Stimulated activated CD4-positive, alpha-beta T cell treated with anti-CD3 and anti-CD28 coated beads, TNF-alpha, amount 100 ng/mL, for 48 hours (primary cell): ENCODE measurements around the gene KLF9.

Experiments used
- DNase-seq, 3 donors: peaks; one replicate each; pipeline ENCODE4 v3.0.0-alpha.2; 2020; ENCODE audit warnings: low read depth in 3 of 3

Gene KLF9

GRCh38 chr9:70367305-70367930, 47.0 kb downstream of the KLF9 start:
- no peak for DNase-seq

DNA sequence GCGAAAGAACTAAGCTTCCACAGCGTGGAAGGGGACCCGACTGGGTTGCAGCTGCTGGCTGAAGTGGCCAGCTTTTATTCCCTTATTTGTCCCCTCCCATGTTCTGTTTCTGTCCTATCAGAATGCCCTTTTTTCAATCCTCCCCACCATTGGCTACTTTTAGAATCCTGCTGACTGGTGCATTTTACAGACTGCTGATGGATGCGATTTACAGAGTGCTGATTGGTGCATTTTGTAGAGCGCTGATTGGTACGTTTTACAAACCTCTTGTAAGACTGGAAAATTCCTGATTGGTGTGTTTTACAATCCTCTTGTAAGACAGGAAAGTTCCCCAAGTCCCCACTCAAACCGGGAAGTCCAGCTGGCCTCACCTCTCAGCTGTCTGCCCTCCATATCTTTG, 50.7 kb downstream of the KLF9 start:
- DNase-seq: no peak

DNA sequence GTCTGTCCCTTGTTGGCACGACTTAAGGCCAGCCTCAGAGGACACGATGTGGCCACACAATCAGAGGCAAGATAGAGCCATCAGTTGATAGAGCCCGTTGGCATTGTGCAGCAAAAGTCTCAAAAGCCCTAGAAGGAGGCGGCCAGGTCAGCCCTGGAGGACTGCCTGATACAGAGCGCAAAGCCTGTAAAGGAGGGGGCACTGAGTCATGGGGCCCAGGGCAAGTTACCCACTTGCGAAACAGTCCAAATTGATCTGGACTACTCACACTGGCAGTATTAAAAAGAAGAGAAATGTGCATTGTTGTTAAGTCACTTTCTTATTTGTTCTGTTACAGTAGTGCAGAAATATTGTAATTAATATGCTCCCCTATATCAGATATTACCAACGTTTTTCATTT, 51.5 kb downstream of the KLF9 start:
- no peak for DNase-seq

GRCh38 chr9:70355801-70356200, 58.7 kb downstream of the KLF9 start:
- no peak for DNase-seq

DNA sequence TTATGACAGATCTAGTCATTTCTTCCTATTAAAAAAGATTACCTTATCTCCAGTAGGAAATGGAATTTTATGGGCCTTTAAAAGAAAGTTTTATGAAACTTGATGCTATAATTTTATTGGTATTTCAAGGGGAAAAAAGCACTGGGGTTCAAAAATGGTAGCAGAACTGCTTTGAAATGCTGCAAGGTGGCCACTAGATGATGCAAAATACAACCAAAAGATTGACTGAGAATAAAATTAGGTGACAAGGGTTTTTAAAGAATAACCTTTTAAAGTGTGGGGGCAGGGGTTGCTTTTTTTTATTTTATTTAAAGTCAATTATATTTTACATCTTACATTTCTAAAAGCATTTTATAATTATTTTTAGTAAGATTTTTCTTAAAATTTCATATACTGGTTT, 61.7 kb downstream of the KLF9 start:
- DNase-seq: no peak

GRCh38 chr9:70352356-70352755, 62.1 kb downstream of the KLF9 start:
- DNase-seq: no peak

DNA sequence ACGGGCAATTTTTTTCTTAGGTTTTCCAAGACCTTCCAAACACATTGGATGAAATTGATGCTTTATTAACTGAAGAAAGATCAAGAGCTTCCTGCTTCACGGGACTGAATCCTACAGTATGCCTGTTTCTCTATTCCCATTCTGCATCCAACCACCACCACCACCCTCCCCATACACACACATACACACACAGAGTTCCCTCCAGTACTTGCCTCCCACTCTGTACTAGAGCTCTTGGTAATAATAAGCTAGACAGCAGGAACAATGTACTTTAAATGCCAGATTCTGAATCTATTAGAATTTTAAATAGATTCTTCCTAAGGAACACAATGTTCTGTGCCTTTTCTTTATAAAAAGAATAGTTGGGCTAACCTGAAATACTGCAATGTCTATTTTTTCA, 67.4 kb downstream of the KLF9 start:
- no peak for DNase-seq

DNA sequence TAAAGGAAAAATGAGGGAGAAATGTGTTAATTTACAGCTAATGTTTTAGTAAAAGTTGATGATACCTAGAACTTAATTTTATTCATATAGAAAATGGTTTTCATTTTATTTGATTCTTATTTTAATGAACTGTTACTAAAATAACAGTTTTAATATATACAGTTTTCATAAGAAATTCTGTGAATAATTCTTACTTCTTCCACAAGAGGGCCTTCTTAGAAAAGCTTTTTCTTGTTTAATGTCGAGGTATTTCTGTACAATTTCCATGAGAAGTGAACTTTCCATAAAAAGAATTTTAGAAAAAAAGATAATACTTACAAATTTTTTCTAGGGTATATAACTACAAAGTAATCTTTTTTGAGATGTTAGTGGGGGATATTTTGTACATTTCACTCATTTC, 73.9 kb downstream of the KLF9 start:
- DNase-seq: no peak
